ENCODE measurements around the gene CHRNA9. TPM values are rescaled to one million over a fixed set of nuclear protein-coding genes. Genes with fewer than 3 reads are reported as not detected.

Gene CHRNA9
- polyA plus RNA-seq, 1 donor (not counting 4 experiments of a cell fraction or from before 2014, with no cell fraction given): 0.03 TPM

GRCh38 chr4:40363945-40364344 lies 28.8 kb downstream of the CHRNA9 start:
- FAIRE-seq: no peak
- no peaks in the 10 kb centered on the region for H3K4me1 ChIP-seq (ENCODE audit: control insufficient read depth, extremely low read depth, insufficient read depth, low read length)
- H3K9me1 ChIP-seq (ENCODE audit: control insufficient read depth, extremely low read depth, insufficient read depth, low read length): no peaks in the 10 kb centered on the region
- H3K27ac ChIP-seq (ENCODE audit: control insufficient read depth, insufficient read depth, low read length): no peak overlapping the region
- no peak overlapping the region for H3K4me2 ChIP-seq (ENCODE audit: control insufficient read depth, extremely low read depth, insufficient read depth, low read depth, low read length)
- no peaks in the 10 kb centered on the region for H3K36me3 ChIP-seq (ENCODE audit: control insufficient read depth in 2 of 2, extremely low read depth in 1 of 2, insufficient read depth in 2 of 2, low read length in 2 of 2)
- H2AFZ ChIP-seq (ENCODE audit: control insufficient read depth, low read length): no peak overlapping the region
- no peaks in the 10 kb centered on the region for H4K20me1 ChIP-seq (ENCODE audit: control insufficient read depth, extremely low read depth, insufficient read depth, low read length)
- dilution Hi-C loops (cut with MboI; ENCODE audit: extremely low pct_ligation_motif_present, low sequenced_read_pairs): no loop called here
- TF ChIP-seq CTCF (optimal IDR thresholded peaks at IDR 0.05 in 1 of 3, IDR thresholded peaks at IDR 0.05 in 1 of 3, conservative IDR thresholded peaks at IDR 0.05 in 1 of 3; ENCODE audit: extremely low read depth in 1 of 3, insufficient read depth in 2 of 3, low read length in 3 of 3) (no peak), EZH2 (IDR thresholded peaks at IDR 0.05; ENCODE audit: low read length) (no peak)
- no peaks in the 10 kb centered on the region for H3K9me3 ChIP-seq (ENCODE audit: control insufficient read depth, low read depth, low read length)
- no peak overlapping the region for H3K4me3 ChIP-seq (ENCODE audit: control insufficient read depth in 2 of 3, extremely low read depth in 1 of 3, insufficient read depth in 2 of 3, low read depth in 1 of 3, low read length in 3 of 3)
- no peaks in the 10 kb centered on the region for H3K27me3 ChIP-seq (ENCODE audit: control insufficient read depth, extremely low read depth, insufficient read depth, low read length)
- H3K79me2 ChIP-seq (ENCODE audit: control insufficient read depth, insufficient read depth, low read length): no peaks in the 10 kb centered on the region
- no peak overlapping the region for H3K9ac ChIP-seq (ENCODE audit: control insufficient read depth, extremely low read depth, insufficient read depth, low read length)
- no peak for DNase-seq (ENCODE audit: low read depth, low spot score)

- Histone ChIP-seq H3K27me3 (ENCODE audit: control insufficient read depth, extremely low read depth, insufficient read depth, low read length) (no peaks in the 10 kb centered on the region), H3K4me3 (ENCODE audit: control insufficient read depth in 2 of 3, extremely low read depth in 1 of 3, insufficient read depth in 2 of 3, low read depth in 1 of 3, low read length in 3 of 3) (no peak overlapping the region), H4K20me1 (ENCODE audit: control insufficient read depth, extremely low read depth, insufficient read depth, low read length) (no peaks in the 10 kb centered on the region), H3K27ac (ENCODE audit: control insufficient read depth, insufficient read depth, low read length) (no peak overlapping the region), H3K9ac (ENCODE audit: control insufficient read depth, extremely low read depth, insufficient read depth, low read length) (no peak overlapping the region), H3K4me1 (ENCODE audit: control insufficient read depth, extremely low read depth, insufficient read depth, low read length) (no peaks in the 10 kb centered on the region), H3K9me3 (ENCODE audit: control insufficient read depth, low read depth, low read length) (no peaks in the 10 kb centered on the region), H2AFZ (ENCODE audit: control insufficient read depth, low read length) (no peak overlapping the region), H3K4me2 (ENCODE audit: control insufficient read depth, extremely low read depth, insufficient read depth, low read depth, low read length) (no peak overlapping the region), H3K9me1 (ENCODE audit: control insufficient read depth, extremely low read depth, insufficient read depth, low read length) (no peaks in the 10 kb centered on the region), H3K79me2 (ENCODE audit: control insufficient read depth, insufficient read depth, low read length) (no peaks in the 10 kb centered on the region), H3K36me3 (ENCODE audit: control insufficient read depth in 2 of 2, extremely low read depth in 1 of 2, insufficient read depth in 2 of 2, low read length in 2 of 2) (no peaks in the 10 kb centered on the region)
- TF ChIP-seq EZH2 (IDR thresholded peaks at IDR 0.05; ENCODE audit: low read length) (no peak), CTCF (optimal IDR thresholded peaks at IDR 0.05 in 1 of 3, IDR thresholded peaks at IDR 0.05 in 1 of 3, conservative IDR thresholded peaks at IDR 0.05 in 1 of 3; ENCODE audit: extremely low read depth in 1 of 3, insufficient read depth in 2 of 3, low read length in 3 of 3) (no peak)
- FAIRE-seq (no peak), DNase-seq (ENCODE audit: low read depth, low spot score) (no peak)
- dilution Hi-C loops (cut with MboI; ENCODE audit: extremely low pct_ligation_motif_present, low sequenced_read_pairs): no loop called here
Observed at GRCh38 chr4:40365766-40366165, 30.6 kb downstream of the CHRNA9 start.

Data from keratinocyte (primary cell).